ENCODE data around the gene PSMD6.

The PSMD6 gene

DNA sequence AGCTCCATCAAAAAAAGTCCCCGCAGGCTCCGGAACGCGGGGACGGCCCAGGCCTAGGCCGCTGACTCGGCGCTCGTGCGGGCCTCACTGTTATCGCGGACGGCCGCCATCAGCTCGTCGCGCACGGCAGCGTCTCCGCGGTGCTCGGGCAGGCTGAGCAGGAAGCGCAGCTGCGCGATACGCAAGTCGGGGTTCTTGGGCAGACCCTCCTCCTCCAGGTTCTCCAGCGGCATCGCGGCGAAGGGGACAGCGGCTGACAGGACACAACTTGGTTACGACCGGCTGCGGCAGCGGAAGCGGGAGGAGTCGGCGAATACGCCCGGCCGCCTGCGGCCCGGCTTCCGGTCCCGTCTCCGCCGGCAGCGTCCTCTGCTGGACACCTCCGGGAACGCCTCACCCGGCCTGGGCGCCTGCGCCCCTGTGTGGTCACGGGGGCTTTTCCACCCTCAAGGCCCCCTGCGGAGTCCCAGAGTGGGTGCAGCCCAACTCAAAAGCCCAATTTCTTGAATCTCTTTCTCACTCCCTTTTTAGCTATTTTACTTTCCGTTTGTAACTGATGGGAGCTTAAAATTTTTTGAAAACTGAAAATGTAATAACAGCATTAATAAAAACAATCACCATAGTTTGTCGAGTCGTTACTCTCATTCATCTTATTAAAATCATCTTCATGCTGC, at the start of gene PSMD6:
PSMD6 (minus strand) TSS at position 308 of the 674 bp plus-strand sequence; CDS start at position 233, 75 bp downstream.
- peak; percentile 76 to 84 for DNase-seq (ENCODE audit: low read depth in 2 of 2)

DNA sequence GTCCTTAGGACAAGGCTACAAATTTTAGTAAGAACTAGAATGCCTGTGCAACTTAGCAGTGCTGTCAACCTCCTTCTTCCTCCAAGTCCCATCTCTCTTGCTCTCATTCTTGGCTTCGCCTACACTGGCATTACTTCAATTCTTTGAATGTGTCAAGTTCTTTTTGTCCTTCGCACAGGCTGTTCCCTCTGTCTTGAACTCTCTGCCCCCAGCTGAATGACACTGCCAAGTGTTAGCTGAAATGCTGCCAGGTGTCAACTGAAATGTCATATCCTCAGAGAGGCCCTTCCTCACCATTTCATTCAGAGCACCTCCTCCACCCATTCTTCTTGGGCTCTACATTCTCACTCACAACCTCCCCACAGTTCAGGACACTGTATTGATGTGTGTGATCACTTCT, 48.8 kb upstream of the PSMD6 start:
- DNase-seq (ENCODE audit: low read depth in 2 of 2), result no peak

DNA sequence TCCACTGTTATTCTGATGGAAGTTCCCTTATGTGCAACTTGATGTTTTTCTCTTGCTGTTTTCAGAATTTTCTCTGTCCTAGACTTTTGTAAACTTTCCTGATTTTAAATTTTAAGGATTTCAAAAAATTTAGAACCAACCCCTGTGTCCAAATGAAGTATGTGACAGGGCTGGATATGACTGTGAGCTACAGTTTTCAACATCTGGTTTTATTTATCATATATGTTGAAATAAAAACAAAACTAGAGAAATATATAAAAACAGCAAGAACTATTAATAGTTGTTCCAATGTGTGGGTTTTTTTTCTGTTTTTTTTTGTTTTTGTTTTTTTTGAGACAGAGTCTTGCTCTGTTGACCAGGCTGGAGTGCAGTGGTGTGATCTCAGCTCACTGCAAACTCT, 47.4 kb upstream of the PSMD6 start:
- no peak for DNase-seq (ENCODE audit: low read depth in 2 of 2)

- no peak for DNase-seq (ENCODE audit: low read depth in 2 of 2)
Observed at GRCh38 chr3:64067506-64068346, 44.4 kb upstream of the PSMD6 start.

DNA sequence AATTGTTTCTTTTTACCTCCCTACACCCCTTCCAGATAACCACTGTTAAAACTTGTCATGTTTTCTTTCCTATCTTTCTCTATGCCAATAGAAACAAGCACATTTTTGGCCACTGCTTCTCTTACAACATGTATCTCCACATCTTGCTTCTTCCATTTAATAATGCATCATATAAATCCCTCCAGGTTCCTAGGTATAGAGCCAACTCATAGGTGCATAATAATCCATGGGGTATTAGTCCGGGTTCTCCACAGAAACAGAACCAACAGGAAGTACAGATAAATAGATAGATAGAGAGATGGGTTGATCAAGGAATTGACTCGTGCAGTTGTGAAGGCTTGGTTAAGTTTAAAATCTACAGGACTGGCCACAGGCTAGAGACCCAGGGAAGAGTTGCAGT, 41.5 kb upstream of the PSMD6 start:
- DNase-seq (ENCODE audit: low read depth in 2 of 2), result no peak

DNA sequence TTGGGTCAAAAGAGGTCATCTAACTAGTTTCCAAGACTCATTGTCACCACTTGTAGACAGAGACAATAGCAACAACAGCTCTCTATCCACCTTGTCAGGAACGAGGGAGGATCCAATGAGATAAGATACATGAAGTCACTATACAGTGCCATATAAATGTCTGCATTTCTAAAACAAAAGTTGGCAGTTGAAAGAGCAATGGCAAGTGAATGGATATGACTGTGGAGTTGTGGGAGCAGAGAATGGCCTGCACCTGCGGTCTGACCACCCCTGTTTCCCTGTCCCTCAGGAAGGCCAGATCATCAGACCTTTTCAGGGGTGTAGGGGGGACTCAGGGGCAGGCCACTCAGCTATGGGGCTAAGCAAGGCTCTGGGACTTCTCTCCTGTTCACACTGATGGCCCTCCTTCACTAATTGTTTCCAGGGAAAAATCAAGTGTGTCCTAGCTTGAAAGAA, 40.7 kb upstream of the PSMD6 start:
- no peak for DNase-seq (ENCODE audit: low read depth in 2 of 2)

DNA sequence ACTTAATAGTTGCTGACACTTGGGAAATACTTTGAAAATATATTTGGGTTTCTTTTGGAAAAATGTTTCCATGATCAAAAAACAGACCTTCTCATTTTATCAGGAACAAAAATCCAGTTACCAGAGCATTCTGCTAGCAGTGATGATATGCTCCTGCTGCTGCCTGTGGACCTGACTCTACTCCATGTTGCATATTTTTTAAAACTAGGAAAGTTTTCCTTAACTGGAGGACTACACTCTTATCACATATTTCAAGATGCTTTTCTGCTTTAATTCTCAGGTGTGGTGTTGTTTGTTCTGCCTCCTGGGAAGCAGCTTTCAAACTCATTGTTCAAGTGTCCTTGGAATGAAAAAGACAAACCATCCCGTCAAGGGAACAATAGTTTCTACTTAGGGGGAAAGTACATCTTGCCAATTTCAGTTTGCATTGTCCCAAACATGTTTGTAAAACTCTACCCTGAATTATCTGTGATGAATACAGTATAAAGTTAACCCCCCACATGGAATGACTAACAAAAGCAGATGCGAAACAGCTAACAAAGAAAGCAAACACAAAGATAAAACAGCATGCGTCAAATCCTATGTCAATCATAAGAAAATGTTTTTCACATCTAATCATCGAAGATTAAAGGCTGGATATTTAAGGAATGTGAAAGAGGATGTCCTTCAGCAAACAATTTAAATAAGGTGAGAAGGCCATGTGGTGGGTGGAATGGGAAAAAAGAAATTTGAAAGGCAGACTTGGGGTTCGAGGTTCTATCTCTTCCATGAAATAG, 40.1 kb upstream of the PSMD6 start:
- no peak for DNase-seq (ENCODE audit: low read depth in 2 of 2)

DNA sequence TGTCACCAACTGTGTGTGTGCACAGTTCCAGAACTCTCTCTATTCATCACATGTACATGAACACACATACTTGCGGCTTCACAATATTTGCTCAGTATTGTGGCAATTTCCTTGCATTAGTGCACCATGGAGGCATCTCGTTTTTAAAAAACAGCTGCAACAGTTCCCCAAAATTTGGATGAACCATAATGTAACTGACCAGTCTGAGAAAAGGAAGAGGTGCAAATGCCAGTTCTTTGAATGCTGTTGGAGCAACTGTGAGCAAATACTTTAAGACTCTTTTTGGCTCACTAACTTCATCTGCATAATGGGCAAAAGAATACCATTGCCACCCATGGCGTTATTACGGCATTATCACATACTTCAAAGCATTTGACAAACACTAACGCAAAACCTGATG, 38.3 kb upstream of the PSMD6 start:
- no peak for DNase-seq (ENCODE audit: low read depth in 2 of 2)

GRCh38 chr3:64059484-64060175, 36.3 kb upstream of the PSMD6 start:
- no peak for DNase-seq (ENCODE audit: low read depth in 2 of 2)

GRCh38 chr3:64058566-64058965, 35.3 kb upstream of the PSMD6 start:
- DNase-seq (ENCODE audit: low read depth in 2 of 2), result no peak

DNA sequence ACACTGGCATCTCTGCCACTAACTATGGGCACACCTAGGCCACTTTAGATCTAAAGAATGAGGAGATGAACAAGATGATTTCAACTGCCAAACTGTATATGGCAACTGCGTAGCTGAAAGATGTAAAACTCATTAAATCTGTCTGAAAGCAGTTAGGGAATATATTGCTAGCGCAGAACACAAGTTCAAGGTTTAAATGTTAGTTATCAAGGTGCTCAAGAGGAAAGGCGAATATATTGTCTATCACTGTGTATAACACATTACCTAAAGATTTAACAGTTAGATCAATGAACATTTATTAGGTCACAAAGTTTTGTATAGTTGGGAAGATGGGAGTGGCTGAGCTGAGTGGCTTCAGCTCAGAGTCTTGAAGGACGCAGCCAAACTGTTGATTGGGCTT, 33.9 kb upstream of the PSMD6 start:
- DNase-seq (ENCODE audit: low read depth in 2 of 2), result no peak

GRCh38 chr3:64056606-64057180, 33.4 kb upstream of the PSMD6 start:
- DNase-seq (ENCODE audit: low read depth in 2 of 2), result no peak

GRCh38 chr3:64055076-64055475, 31.8 kb upstream of the PSMD6 start:
- DNase-seq (ENCODE audit: low read depth in 2 of 2), result no peak

GRCh38 chr3:64054488-64054887, 31.2 kb upstream of the PSMD6 start:
- DNase-seq (ENCODE audit: low read depth in 2 of 2), result no peak

- DNase-seq (ENCODE audit: low read depth in 2 of 2), result no peak
Observed at GRCh38 chr3:64053581-64053980, 30.3 kb upstream of the PSMD6 start.

GRCh38 chr3:64053117-64053516, 29.8 kb upstream of the PSMD6 start:
- no peak for DNase-seq (ENCODE audit: low read depth in 2 of 2)

DNA sequence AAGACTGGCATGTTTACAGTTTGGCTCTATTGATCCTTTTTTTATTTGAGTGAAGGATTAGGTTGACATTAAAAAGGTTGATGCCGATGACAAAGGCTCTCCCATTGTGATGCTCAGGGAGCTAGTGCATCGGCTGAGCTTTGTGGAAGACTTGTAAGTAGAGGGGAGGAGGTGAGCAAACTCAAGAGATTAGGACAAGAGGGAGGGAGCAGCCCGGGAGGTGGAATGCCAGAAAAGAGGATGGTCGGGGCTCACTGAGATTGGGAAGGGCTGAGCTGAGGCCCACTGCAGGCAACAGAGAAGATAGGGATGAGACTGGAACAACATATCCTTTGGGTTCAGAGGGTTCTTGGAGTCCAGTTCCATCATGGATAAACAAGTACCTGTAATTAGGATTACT, 26.5 kb upstream of the PSMD6 start:
- no peak for DNase-seq (ENCODE audit: low read depth in 2 of 2)

GRCh38 chr3:64049136-64049535, 25.8 kb upstream of the PSMD6 start:
- no peak for DNase-seq (ENCODE audit: low read depth in 2 of 2)

DNA sequence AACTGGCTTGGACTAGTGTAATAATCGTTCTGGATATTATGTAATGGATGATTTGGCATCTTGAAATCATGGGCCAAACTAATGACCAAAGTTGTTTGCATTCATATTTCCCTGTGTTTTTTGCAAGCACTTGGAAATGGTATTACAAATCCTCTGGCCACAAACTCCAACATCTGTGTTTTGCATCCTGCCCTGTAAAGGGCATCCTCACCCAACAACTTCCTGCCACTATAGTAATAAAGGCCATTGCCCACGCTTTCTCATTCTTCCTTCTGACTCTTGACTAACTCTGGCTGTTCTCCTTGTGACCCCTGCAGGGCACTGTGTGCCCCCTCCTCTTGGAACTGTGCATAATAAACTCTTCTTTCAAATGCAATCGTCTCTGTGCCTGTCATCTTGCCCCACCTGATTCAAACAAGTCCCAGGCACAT, 25.4 kb upstream of the PSMD6 start:
- DNase-seq (ENCODE audit: low read depth in 2 of 2), result no peak

GRCh38 chr3:64047787-64048186, 24.5 kb upstream of the PSMD6 start:
- DNase-seq (ENCODE audit: low read depth in 2 of 2), result no peak

- DNase-seq (ENCODE audit: low read depth in 2 of 2), result no peak
Observed at GRCh38 chr3:64046996-64047594, 23.8 kb upstream of the PSMD6 start.

Measured in activated CD8-positive, alpha-beta memory T cell treated with anti-CD3 and anti-CD28 coated beads for 4 hours (primary cell).